Measurements from ENCODE around the gene BAG1. TPM values are rescaled to one million over a fixed set of nuclear protein-coding genes. Genes with fewer than 3 reads are reported as not detected.

Gene BAG1
- 24.4 TPM for polyA plus RNA-seq (2013, experiment 1 of 2; ENCODE audit: insufficient read length)
- polyA plus RNA-seq (2013, experiment 2 of 2; ENCODE audit: insufficient read length) = 27.3 TPM

GRCh38 chr9:33264473-33265177 lies at the start of gene BAG1, which contains the start of gene CHMP5:
Gene BAG1 (minus strand): TSS chr9:33264708.
Gene CHMP5 (plus strand): TSS chr9:33265049. CDS start chr9:33265079, 30 bp downstream.
- peak; percentile 100 for DNase-seq

- no peak for DNase-seq
These were observed 47.4 kb upstream of the BAG1 start for GRCh38 chr9:33311953-33312352.

GRCh38 chr9:33310748-33311147 lies 46.2 kb upstream of the BAG1 start:
- no peak for DNase-seq

GRCh38 chr9:33309903-33310302 lies 45.4 kb upstream of the BAG1 start:
- DNase-seq = no peak

- DNase-seq = no peak
These were observed 42.6 kb upstream of the BAG1 start for GRCh38 chr9:33307067-33307466.

GRCh38 chr9:33306037-33306436 lies 41.5 kb upstream of the BAG1 start:
- DNase-seq = no peak

GRCh38 chr9:33304362-33304761 lies 39.9 kb upstream of the BAG1 start:
- no peak for DNase-seq

GRCh38 chr9:33300546-33300945 lies 36.0 kb upstream of the BAG1 start:
- no peak for DNase-seq

GRCh38 chr9:33297432-33297831 lies 32.9 kb upstream of the BAG1 start:
- no peak for DNase-seq

GRCh38 chr9:33295571-33295970 lies 31.1 kb upstream of the BAG1 start:
- no peak for DNase-seq

GRCh38 chr9:33294670-33295432 lies 30.3 kb upstream of the BAG1 start:
- DNase-seq = no peak

GRCh38 chr9:33293782-33294181 lies 29.3 kb upstream of the BAG1 start:
- DNase-seq = no peak

- no peak for DNase-seq
These were observed 27.4 kb upstream of the BAG1 start for GRCh38 chr9:33291901-33292300.

- no peak for DNase-seq
These were observed 26.5 kb upstream of the BAG1 start for GRCh38 chr9:33291031-33291397.

GRCh38 chr9:33290247-33291030 lies 25.9 kb upstream of the BAG1 start, which contains the start of gene NFX1:
Gene NFX1 (plus strand): TSS chr9:33290516. CDS start chr9:33290573, 57 bp downstream.
- DNase-seq = peak; percentile 99

- no peak for DNase-seq
These were observed 25.4 kb upstream of the BAG1 start for GRCh38 chr9:33289936-33290246.

- no peak for DNase-seq
These were observed 25.0 kb upstream of the BAG1 start for GRCh38 chr9:33289496-33289895.

GRCh38 chr9:33288828-33289483 lies 24.4 kb upstream of the BAG1 start:
- DNase-seq = no peak

- DNase-seq = no peak
These were observed 23.7 kb upstream of the BAG1 start for GRCh38 chr9:33288235-33288634.

GRCh38 chr9:33287087-33287490 lies 22.6 kb upstream of the BAG1 start:
- peak; percentile 73 for DNase-seq

GRCh38 chr9:33285502-33285901 lies 21.0 kb upstream of the BAG1 start:
- no peak for DNase-seq

GRCh38 chr9:33277484-33277883 lies 13.0 kb upstream of the BAG1 start:
- no peak for DNase-seq

GRCh38 chr9:33273972-33274328 lies 9.4 kb upstream of the BAG1 start:
- no peak for DNase-seq
